GM23338 (cell line): ENCODE results near the gene CST3.

Experiments
- EZH2 ChIP-seq: fragments of 200-600 bp; sonication (generic); IDR thresholded peaks from one replicate; pipeline ENCODE4 v1.8.0; 2017; ENCODE audit warnings: antibody characterized with exemption, mild to moderate bottlenecking, low read depth; ENCODE audit not compliant: unreplicated experiment
- EZH2phosphoT487 ChIP-seq: fragments of 200-600 bp; sonication (generic); IDR thresholded peaks from one replicate; pipeline ENCODE4 v1.8.1; 2018; ENCODE audit warnings: antibody characterized with exemption; ENCODE audit not compliant: unreplicated experiment
- TF ChIP-seq, protein P1 (sequence below), 2 experiments: fragments of 200-600 bp in 1 of 2; sonication (generic) in 1 of 2; conservative IDR thresholded peaks; 2 replicates each; pipeline versions ENCODE4 v1.5.1 to v1.6.1; 2016 to 2017; ENCODE audit warnings: antibody characterized with exemption in 2 of 2, low read depth in 2 of 2, mild to moderate bottlenecking in 2 of 2, moderate library complexity in 1 of 2

GRCh38 chr20:23651117-23651516, 13.4 kb upstream of the CST3 start:
- TF ChIP-seq EZH2phosphoT487: no peak
- TF ChIP-seq, protein P1, sequence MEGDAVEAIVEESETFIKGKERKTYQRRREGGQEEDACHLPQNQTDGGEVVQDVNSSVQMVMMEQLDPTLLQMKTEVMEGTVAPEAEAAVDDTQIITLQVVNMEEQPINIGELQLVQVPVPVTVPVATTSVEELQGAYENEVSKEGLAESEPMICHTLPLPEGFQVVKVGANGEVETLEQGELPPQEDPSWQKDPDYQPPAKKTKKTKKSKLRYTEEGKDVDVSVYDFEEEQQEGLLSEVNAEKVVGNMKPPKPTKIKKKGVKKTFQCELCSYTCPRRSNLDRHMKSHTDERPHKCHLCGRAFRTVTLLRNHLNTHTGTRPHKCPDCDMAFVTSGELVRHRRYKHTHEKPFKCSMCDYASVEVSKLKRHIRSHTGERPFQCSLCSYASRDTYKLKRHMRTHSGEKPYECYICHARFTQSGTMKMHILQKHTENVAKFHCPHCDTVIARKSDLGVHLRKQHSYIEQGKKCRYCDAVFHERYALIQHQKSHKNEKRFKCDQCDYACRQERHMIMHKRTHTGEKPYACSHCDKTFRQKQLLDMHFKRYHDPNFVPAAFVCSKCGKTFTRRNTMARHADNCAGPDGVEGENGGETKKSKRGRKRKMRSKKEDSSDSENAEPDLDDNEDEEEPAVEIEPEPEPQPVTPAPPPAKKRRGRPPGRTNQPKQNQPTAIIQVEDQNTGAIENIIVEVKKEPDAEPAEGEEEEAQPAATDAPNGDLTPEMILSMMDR (conservative IDR thresholded peaks at IDR 0.05; ENCODE audit: low read depth in 2 of 2): no peak
- TF ChIP-seq EZH2: no peak
